ENCODE measurements around the gene P3R3URF. TPM values are rescaled to one million over a fixed set of nuclear protein-coding genes. Genes with fewer than 3 reads are reported as not detected.

Gene P3R3URF
- polyA plus RNA-seq, 3 donors: not detected

- no peaks in the 10 kb centered on the region for H3K27me3 ChIP-seq (ENCODE audit: control insufficient read depth in 2 of 2, insufficient read depth in 2 of 2, low read length in 2 of 2)
- Mint-ChIP-seq H3K27me3 (ENCODE audit: low read depth in 3 of 3) (peaks cover 0 to 4% (median 1%) of the 10 kb centered on the region in 3 donors), H3K9me3 (peaks cover 0 to 1% (median 0%) of the 10 kb centered on the region in 7 donors), H3K4me3 (no peak overlapping the region), H3K4me1 (peaks cover 2% of the 10 kb centered on the region), H3K27ac (peak overlapping the region in 1 of 7 donors; percentile 40), H3K36me3 (no peaks in the 10 kb centered on the region)
- no peak overlapping the region for H3K27ac ChIP-seq (ENCODE audit: low read depth in 1 of 2, low read length in 2 of 2)
- no peak for TF ChIP-seq CTCF (IDR thresholded peaks at IDR 0.05)
- intact Hi-C loops (cut with micrococcal nuclease): no loop called here
- H4K20me1 ChIP-seq (ENCODE audit: insufficient read depth, low read length): no peaks in the 10 kb centered on the region
- H3K36me3 ChIP-seq (replicated peaks in 1 of 2; ENCODE audit: control insufficient read depth in 1 of 2, insufficient read depth in 2 of 2, low read length in 2 of 2): no peaks in the 10 kb centered on the region
- H3K4me3 ChIP-seq (replicated peaks in 1 of 3; ENCODE audit: low read depth in 2 of 3, low read length in 3 of 3): no peak overlapping the region
- H3K9ac ChIP-seq (ENCODE audit: insufficient read depth, low read length, poor library complexity, severe bottlenecking): no peak overlapping the region
- H3K79me2 ChIP-seq (ENCODE audit: insufficient read depth, low read length): no peaks in the 10 kb centered on the region
- H3K9me3 ChIP-seq (replicated peaks in 1 of 2; ENCODE audit: control insufficient read depth in 1 of 2, insufficient read depth in 1 of 2, low read length in 2 of 2): no peaks in the 10 kb centered on the region
- no peak overlapping the region for H3K4me2 ChIP-seq (replicated peaks; ENCODE audit: extremely low read depth, low read length, poor library complexity, severe bottlenecking)
- WGBS (ENCODE audit: insufficient coverage): 94% methylated on average over 17 of the region's 18 CpGs
- no peak overlapping the region for H2AFZ ChIP-seq (ENCODE audit: insufficient read depth, low read depth, low read length, poor library complexity, severe bottlenecking)
- no peaks in the 10 kb centered on the region for H3K4me1 ChIP-seq (ENCODE audit: control insufficient read depth in 1 of 2, insufficient read depth in 2 of 2, low read length in 2 of 2)
- no peak for DNase-seq
Observed at GRCh38 chr1:46219551-46220520, 43.5 kb upstream of the P3R3URF start.

- Histone ChIP-seq H3K4me2 (replicated peaks; ENCODE audit: extremely low read depth, low read length, poor library complexity, severe bottlenecking) (no peak overlapping the region), H2AFZ (ENCODE audit: insufficient read depth, low read depth, low read length, poor library complexity, severe bottlenecking) (no peak overlapping the region), H3K9ac (ENCODE audit: insufficient read depth, low read length, poor library complexity, severe bottlenecking) (no peak overlapping the region), H3K4me3 (replicated peaks in 1 of 3; ENCODE audit: low read depth in 2 of 3, low read length in 3 of 3) (no peak overlapping the region), H3K36me3 (replicated peaks in 1 of 2; ENCODE audit: control insufficient read depth in 1 of 2, insufficient read depth in 2 of 2, low read length in 2 of 2) (no peaks in the 10 kb centered on the region), H3K4me1 (ENCODE audit: control insufficient read depth in 1 of 2, insufficient read depth in 2 of 2, low read length in 2 of 2) (no peaks in the 10 kb centered on the region), H3K9me3 (replicated peaks in 1 of 2; ENCODE audit: control insufficient read depth in 1 of 2, insufficient read depth in 1 of 2, low read length in 2 of 2) (no peaks in the 10 kb centered on the region), H3K27ac (ENCODE audit: low read depth in 1 of 2, low read length in 2 of 2) (no peak overlapping the region), H3K27me3 (ENCODE audit: control insufficient read depth in 2 of 2, insufficient read depth in 2 of 2, low read length in 2 of 2) (no peaks in the 10 kb centered on the region), H4K20me1 (ENCODE audit: insufficient read depth, low read length) (no peaks in the 10 kb centered on the region), H3K79me2 (ENCODE audit: insufficient read depth, low read length) (no peaks in the 10 kb centered on the region)
- Mint-ChIP-seq H3K4me3 (no peak overlapping the region), H3K4me1 (no peaks in the 10 kb centered on the region), H3K9me3 (peaks cover 0 to 1% (median 0%) of the 10 kb centered on the region in 7 donors), H3K27ac (no peak overlapping the region), H3K36me3 (no peaks in the 10 kb centered on the region), H3K27me3 (ENCODE audit: low read depth in 3 of 3) (peaks cover 1 to 4% (median 3%) of the 10 kb centered on the region in 3 donors)
- no peak for DNase-seq
- intact Hi-C loops (cut with micrococcal nuclease): no loop called here
- TF ChIP-seq CTCF (IDR thresholded peaks at IDR 0.05): no peak
- WGBS (ENCODE audit: insufficient coverage): 96% methylated on average over 6 of the region's 8 CpGs
Observed at GRCh38 chr1:46218443-46218842, 42.2 kb upstream of the P3R3URF start.
